H9 (cell line): ENCODE results near the gene EIF1AD. TPM values are rescaled to one million over a fixed set of nuclear protein-coding genes. Genes with fewer than 3 reads are reported as not detected.

Experiments
- DNase-seq: peaks from one replicate; pipeline ENCODE4 v3.0.0-alpha.2; 2017
- H2AFZ ChIP-seq: one replicate; pipeline ENCODE4 v1.6.1; 2013; ENCODE audit warnings: mild to moderate bottlenecking, low read length, control low read depth, moderate library complexity
- H2AK5ac ChIP-seq: 2 replicates; pipeline ENCODE4 v1.6.1; 2013; ENCODE audit warnings: low read length, control low read depth, mixed read lengths; ENCODE audit not compliant: insufficient read length
- H2BK120ac ChIP-seq: one replicate; pipeline ENCODE4 v1.6.1; 2013; ENCODE audit warnings: low read depth, mild to moderate bottlenecking, low read length, control low read depth, inconsistent platforms; ENCODE audit not compliant: poor library complexity, severe bottlenecking
- H2BK12ac ChIP-seq: 2 replicates; pipeline ENCODE4 v1.6.1; 2013; ENCODE audit warnings: low read length, control low read depth, mixed read lengths, low read depth; ENCODE audit not compliant: insufficient read length
- H2BK15ac ChIP-seq: 2 replicates; pipeline ENCODE4 v1.6.1; 2013; ENCODE audit warnings: low read depth, low read length, control low read depth
- H2BK20ac ChIP-seq: one replicate; pipeline ENCODE4 v1.6.1; 2013; ENCODE audit warnings: low read depth, mild to moderate bottlenecking, low read length, control low read depth, inconsistent platforms; ENCODE audit not compliant: poor library complexity, severe bottlenecking
- H2BK5ac ChIP-seq: 2 replicates; pipeline ENCODE4 v1.6.1; 2013; ENCODE audit warnings: low read length, control low read depth, mixed read lengths; ENCODE audit not compliant: insufficient read length
- H3K14ac ChIP-seq: 2 replicates; pipeline ENCODE4 v1.6.1; 2013; ENCODE audit warnings: low read length, control low read depth; ENCODE audit not compliant: insufficient read depth
- H3K18ac ChIP-seq: 2 replicates; pipeline ENCODE4 v1.6.1; 2013; ENCODE audit warnings: low read depth, mild to moderate bottlenecking, mixed read lengths, low read length, control low read depth; ENCODE audit not compliant: insufficient read length
- H3K23ac ChIP-seq: 2 replicates; pipeline ENCODE4 v1.6.1; 2013; ENCODE audit warnings: low read length, control low read depth, mixed read lengths, low read depth; ENCODE audit not compliant: insufficient read length
- H3K23me2 ChIP-seq: 2 replicates; pipeline ENCODE4 v1.6.1; 2013; ENCODE audit warnings: low read depth, mild to moderate bottlenecking, mixed read lengths, low read length, control low read depth; ENCODE audit not compliant: insufficient read length, poor library complexity, severe bottlenecking
- H3K27ac ChIP-seq: 2 replicates; pipeline ENCODE4 v1.5.1; 2013; ENCODE audit warnings: low read length, control low read depth, mixed read lengths, low read depth; ENCODE audit not compliant: insufficient read length
- H3K27me3 ChIP-seq: 2 replicates; pipeline ENCODE4 v1.6.1; 2013; ENCODE audit warnings: low read length, control low read depth, inconsistent platforms; ENCODE audit not compliant: insufficient read depth
- H3K4ac ChIP-seq: 2 replicates; pipeline ENCODE4 v1.6.1; 2013; ENCODE audit warnings: low read depth, mild to moderate bottlenecking, control low read depth, inconsistent platforms, low read length, moderate library complexity
- H3K4me1 ChIP-seq: 2 replicates; pipeline ENCODE4 v1.6.1; 2013; ENCODE audit warnings: low read length, control low read depth, inconsistent platforms; ENCODE audit not compliant: insufficient read depth
- H3K4me2 ChIP-seq: 2 replicates; pipeline ENCODE4 v1.6.1; 2013; ENCODE audit warnings: low read length, control low read depth, mixed read lengths; ENCODE audit not compliant: insufficient read length, insufficient read depth
- H3K56ac ChIP-seq: 2 replicates; pipeline ENCODE4 v1.6.1; 2013; ENCODE audit warnings: low read depth, mild to moderate bottlenecking, mixed read lengths, low read length, control low read depth; ENCODE audit not compliant: insufficient read length
- H3K79me1 ChIP-seq: 2 replicates; pipeline ENCODE4 v1.6.1; 2013; ENCODE audit warnings: low read depth, mild to moderate bottlenecking, moderate library complexity, low read length, control low read depth, inconsistent platforms; ENCODE audit not compliant: insufficient read depth, poor library complexity, severe bottlenecking
- H3K79me2 ChIP-seq: 2 replicates; pipeline ENCODE4 v1.6.1; 2013; ENCODE audit warnings: low read length, control low read depth, inconsistent platforms; ENCODE audit not compliant: insufficient read depth
- H3K9ac ChIP-seq: 2 replicates; pipeline ENCODE4 v1.6.1; 2013; ENCODE audit warnings: low read length, control low read depth, mixed read lengths; ENCODE audit not compliant: insufficient read length; ENCODE audit errors: extremely low read depth
- H3K9me3 ChIP-seq: one replicate; pipeline ENCODE4 v1.6.1; 2013; ENCODE audit warnings: low read depth, low read length, inconsistent platforms; ENCODE audit not compliant: control insufficient read depth
- H3T11ph ChIP-seq: one replicate; pipeline ENCODE4 v1.6.1; 2013; ENCODE audit warnings: mild to moderate bottlenecking, low read length, control low read depth, inconsistent platforms
- H4K20me1 ChIP-seq: one replicate; pipeline ENCODE4 v1.6.1; 2013; ENCODE audit not compliant: control insufficient read depth, insufficient read length, insufficient read depth
- H4K5ac ChIP-seq: 2 replicates; pipeline ENCODE4 v1.6.1; 2013; ENCODE audit warnings: low read depth, mild to moderate bottlenecking, mixed read lengths, low read length, control low read depth; ENCODE audit not compliant: insufficient read length
- H4K8ac ChIP-seq: replicated peaks from 2 replicates; pipeline ENCODE4 v1.6.1; 2013; ENCODE audit warnings: low read length, control low read depth, mixed read lengths, low read depth; ENCODE audit not compliant: insufficient read length
- H4K91ac ChIP-seq: 2 replicates; pipeline ENCODE4 v1.6.1; 2013; ENCODE audit warnings: low read depth, mild to moderate bottlenecking, moderate library complexity, mixed read lengths, low read length, control low read depth; ENCODE audit not compliant: insufficient read length
- H3K27ac Mint-ChIP-seq, 3 experiments: 2 replicates in 2 of 3; 3 replicates in 1 of 3; pipeline ENCODE4 v1.8.0; 2020 to 2021; ENCODE audit warnings: mixed read lengths in 3 of 3, mild to moderate bottlenecking in 1 of 3, moderate library complexity in 1 of 3
- H3K27me3 Mint-ChIP-seq: 2 replicates; pipeline ENCODE4 v1.8.0; 2021; ENCODE audit warnings: low read depth, mild to moderate bottlenecking, moderate library complexity, mixed read lengths
- H3K36me3 Mint-ChIP-seq, 3 experiments: 2 replicates in 2 of 3; 3 replicates in 1 of 3; pipeline ENCODE4 v1.8.0; 2020 to 2021; ENCODE audit warnings: low read depth in 3 of 3, mixed read lengths in 3 of 3; ENCODE audit not compliant: insufficient read depth in 1 of 3
- H3K4me1 Mint-ChIP-seq, 2 experiments: 2 replicates each; pipeline ENCODE4 v1.8.0; 2020; ENCODE audit warnings: mixed read lengths in 2 of 2
- H3K4me3 Mint-ChIP-seq, 2 experiments: 2 replicates in 1 of 2; 3 replicates in 1 of 2; pipeline ENCODE4 v1.8.0; 2020 to 2021; ENCODE audit warnings: mild to moderate bottlenecking in 2 of 2, mixed read lengths in 2 of 2, moderate library complexity in 1 of 2
- H3K9me3 Mint-ChIP-seq, 2 experiments: 2 replicates in 1 of 2; 3 replicates in 1 of 2; pipeline ENCODE4 v1.8.0; 2020; ENCODE audit warnings: mild to moderate bottlenecking in 2 of 2, mixed read lengths in 2 of 2, moderate library complexity in 1 of 2
- CTCF ChIP-seq: fragments of 200-600 bp; sonication (generic); conservative IDR thresholded peaks from 3 replicates; pipeline ENCODE4 v1.8.0; 2021; ENCODE audit warnings: antibody characterized with exemption, mild to moderate bottlenecking
- WGBS: extraction: QIAGEN DNeasy Blood & Tissue Kit; methylation state at CpG from one replicate; pipeline ENCODE4 v1.1.7; 2013; ENCODE audit warnings: missing lambda C conversion rate, low lambda C conversion rate, mixed read lengths; ENCODE audit not compliant: insufficient read length; ENCODE audit errors: extremely low coverage; 5-methylcytosine and 5-hydroxymethylcytosine counted together
- total RNA-seq: library from RNA; stranded (reverse); gene quantifications from 2 replicates; pipeline ENCODE4 v1.2.1, GENCODE V29; 2021

EIF1AD gene
- total RNA-seq, 1 experiment from 2014 or later = 46.7 TPM

- H3K56ac ChIP-seq = no peak overlapping the region
- H3K4me2 ChIP-seq = no peak overlapping the region
- no peak overlapping the region for H4K8ac ChIP-seq
- H3K14ac ChIP-seq = no peak overlapping the region
- Mint-ChIP-seq H3K27ac (no peak overlapping the region), H3K4me1 (no peaks in the 10 kb centered on the region), H3K36me3 (peaks cover 14 to 39% (median 37%) of the 10 kb centered on the region in 3 experiments; a peak in 6 of 7 replicates), H3K9me3 (no peaks in the 10 kb centered on the region), H3K27me3 (no peaks in the 10 kb centered on the region; the same call in 1 of the 2 replicates), H3K4me3 (no peak overlapping the region)
- no peaks in the 10 kb centered on the region for H3K79me2 ChIP-seq
- no peak overlapping the region for H3K23ac ChIP-seq
- H3K23me2 ChIP-seq = no peaks in the 10 kb centered on the region
- no peak overlapping the region for H2BK20ac ChIP-seq
- H3K9me3 ChIP-seq = no peaks in the 10 kb centered on the region
- no peak overlapping the region for H3K18ac ChIP-seq
- no peak overlapping the region for H2BK120ac ChIP-seq
- H2BK12ac ChIP-seq = no peak overlapping the region
- H3K4ac ChIP-seq = no peak overlapping the region
- H4K91ac ChIP-seq = no peak overlapping the region
- no peak for TF ChIP-seq CTCF
- H3K9ac ChIP-seq = no peak overlapping the region
- no peaks in the 10 kb centered on the region for H3K79me1 ChIP-seq
- no peaks in the 10 kb centered on the region for H3K27me3 ChIP-seq
- H4K5ac ChIP-seq = no peak overlapping the region
- H2AK5ac ChIP-seq = no peak overlapping the region
- no peak overlapping the region for H3K27ac ChIP-seq
- H3T11ph ChIP-seq = no peak overlapping the region
- DNase-seq = no peak
- no peak overlapping the region for H2BK15ac ChIP-seq
- H4K20me1 ChIP-seq = no peaks in the 10 kb centered on the region
- no peaks in the 10 kb centered on the region for H3K4me1 ChIP-seq
- H2AFZ ChIP-seq = no peak overlapping the region
- no CpG with 5 or more reads among the region's 10 CpGs for WGBS
- no peak overlapping the region for H2BK5ac ChIP-seq
These were observed 22.6 kb downstream of the EIF1AD start for GRCh38 chr11:65979261-65979759.
